Right cardiac atrium (tissue), 5 donors: ENCODE measurements around the gene ARHGEF39. TPM values are rescaled to one million over a fixed set of nuclear protein-coding genes. Genes with fewer than 3 reads are reported as not detected.

Source experiments
- ATAC-seq, 2 donors: fragments of 200-7000 bp; cut with Tn5 transposase; one replicate each; pipeline versions ENCODE4 v1.8.0 to v1.9.1; 2020; ENCODE audit warnings: moderate library complexity in 2 of 2, mild to moderate bottlenecking in 1 of 2
- DNase-seq, 3 donors: peaks; one replicate each; pipeline ENCODE4 v3.0.0-alpha.2; 2020
- H3K27ac ChIP-seq: one replicate; pipeline ENCODE4 v1.5.1; 2013; ENCODE audit warnings: mild to moderate bottlenecking, low read length, control low read depth, moderate library complexity
- H3K27me3 ChIP-seq: one replicate; pipeline ENCODE4 v1.6.1; 2013; ENCODE audit not compliant: control insufficient read depth, insufficient read depth
- H3K4me1 ChIP-seq: one replicate; pipeline ENCODE4 v1.6.1; 2013; ENCODE audit warnings: low read length; ENCODE audit not compliant: control insufficient read depth, insufficient read depth
- H3K4me3 ChIP-seq: one replicate; pipeline ENCODE4 v1.5.1; 2013; ENCODE audit warnings: low read length, control low read depth
- H3K9me3 ChIP-seq: one replicate; pipeline ENCODE4 v1.6.1; 2013; ENCODE audit warnings: low read length; ENCODE audit not compliant: control insufficient read depth
- WGBS: extraction: QIAGEN DNeasy Blood & Tissue Kit; methylation state at CpG from one replicate; pipeline ENCODE4 v1.1.7; 2013; 5-methylcytosine and 5-hydroxymethylcytosine counted together
- intact Hi-C, 4 donors: fragments of 100-400 bp; cut with DNase I; formaldehyde crosslinking; loops; one replicate each; pipeline versions ENCODE4 v1.11.0 to v1.14.0; 2022 to 2023
- polyA plus RNA-seq: library from polyadenylated mRNA; stranded (reverse); fragments of 200-250 nt; gene quantifications from one replicate; pipeline ENCODE4 v1.2.3, GENCODE V29; 2013
- total RNA-seq, 4 donors: library from RNA; stranded (reverse); fragmentation: NEBNext Ultra II Directional; extraction: Animal tissue kit (Norgen Biotek cat#: 25700); gene quantifications; one replicate each; pipeline ENCODE4 v1.2.1, GENCODE V29; 2021
- donor health status: healthy with polysubstance abuse.
- donor health status: DM: no; HTN: yes; CAD: no.
- donor health status: DM: no; HTN: no; CAD: no.
- donor health status: DM: no; HTN: yes; CAD: no; lungs with severe emphysema.
- donor health status: DM: yes; HTN: yes; CAD: no.

The ARHGEF39 gene
- total and polyA plus RNA-seq, 5 donors: 0.29 to 0.52 (median 0.42) TPM; not detected in 1

DNA sequence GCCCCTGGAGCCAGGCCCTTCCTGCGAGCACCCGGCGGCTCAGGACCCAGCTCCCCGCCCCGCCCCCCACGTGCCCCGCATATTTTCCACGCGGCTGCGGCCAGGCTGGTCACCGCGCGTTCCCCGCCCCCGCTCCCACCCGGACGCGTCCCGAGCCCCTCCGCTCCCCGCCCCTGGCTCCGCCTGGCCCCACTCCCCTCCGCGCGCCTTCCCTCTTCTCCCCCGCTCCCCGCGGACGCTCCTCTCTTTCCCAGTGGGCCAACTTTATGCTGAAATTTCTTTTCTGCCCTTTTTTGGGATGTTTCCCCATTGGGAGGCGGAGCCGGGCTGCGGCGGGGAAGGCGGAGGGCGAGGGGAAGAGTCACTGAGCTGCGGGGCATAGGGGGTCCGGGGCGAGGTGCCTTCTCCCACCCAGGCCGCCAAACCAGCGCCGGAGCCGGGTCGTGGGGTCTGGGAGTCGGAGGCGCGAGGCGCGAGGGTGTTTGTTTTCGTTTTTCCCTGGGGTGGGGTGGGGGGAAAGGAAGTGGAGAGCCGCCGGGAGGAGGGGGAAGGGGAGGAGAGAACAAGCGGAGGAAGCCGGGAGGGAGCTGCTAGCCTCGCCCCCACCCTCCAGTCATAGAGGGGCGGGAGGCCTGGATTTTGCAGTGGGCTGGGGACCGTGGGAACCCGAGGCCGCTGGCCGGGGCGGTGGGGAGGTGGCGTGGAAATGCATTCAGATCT lies 25.8 kb upstream of the ARHGEF39 start:
- intact Hi-C loops: loop anchor here in 1 of 4 donors (5.0 kb wide), 1 partner anchor 37 kb away; no protein-coding TSS in a partner anchor
- H3K4me3 ChIP-seq: peak overlapping the region; percentile 70
- peak overlapping the region; percentile 93 for H3K27ac ChIP-seq
- DNase-seq (peak; percentile 83 to 93 (median 93)), ATAC-seq (peak; percentile 73 to 78)
- H3K9me3 ChIP-seq: no peaks in the 10 kb centered on the region
- no peaks in the 10 kb centered on the region for H3K27me3 ChIP-seq
- WGBS: under 1% methylated on average over 61 of the region's 61 CpGs
- H3K4me1 ChIP-seq: no peaks in the 10 kb centered on the region

DNA sequence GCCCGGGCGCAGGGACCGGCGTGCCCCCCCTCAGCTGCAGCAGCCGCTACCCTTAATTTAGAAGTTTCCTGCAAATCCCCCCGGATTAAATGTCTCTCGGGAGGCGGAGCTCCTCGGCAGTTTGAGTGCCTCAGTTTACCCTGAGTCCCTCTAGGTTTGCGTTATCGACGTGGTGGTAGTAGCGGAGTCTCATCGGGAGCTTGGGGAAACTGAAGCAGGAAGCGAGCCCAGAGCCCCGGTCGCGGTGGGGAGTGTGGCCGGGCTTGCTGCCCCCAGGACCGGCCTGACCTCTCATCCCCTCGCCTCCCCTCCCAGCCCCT lies 25.3 kb upstream of the ARHGEF39 start:
- intact Hi-C loops: loop anchor here in 1 of 4 donors (5.0 kb wide), 1 partner anchor 37 kb away; no protein-coding TSS in a partner anchor
- Histone ChIP-seq H3K27ac (peak overlapping the region; percentile 93), H3K4me1 (peaks cover under 1% of the 10 kb centered on the region), H3K4me3 (peak overlapping the region; percentile 70), H3K27me3 (no peaks in the 10 kb centered on the region), H3K9me3 (no peaks in the 10 kb centered on the region)
- under 1% methylated on average over 21 of the region's 21 CpGs for WGBS
- DNase-seq (no peak), ATAC-seq (no peak)

DNA sequence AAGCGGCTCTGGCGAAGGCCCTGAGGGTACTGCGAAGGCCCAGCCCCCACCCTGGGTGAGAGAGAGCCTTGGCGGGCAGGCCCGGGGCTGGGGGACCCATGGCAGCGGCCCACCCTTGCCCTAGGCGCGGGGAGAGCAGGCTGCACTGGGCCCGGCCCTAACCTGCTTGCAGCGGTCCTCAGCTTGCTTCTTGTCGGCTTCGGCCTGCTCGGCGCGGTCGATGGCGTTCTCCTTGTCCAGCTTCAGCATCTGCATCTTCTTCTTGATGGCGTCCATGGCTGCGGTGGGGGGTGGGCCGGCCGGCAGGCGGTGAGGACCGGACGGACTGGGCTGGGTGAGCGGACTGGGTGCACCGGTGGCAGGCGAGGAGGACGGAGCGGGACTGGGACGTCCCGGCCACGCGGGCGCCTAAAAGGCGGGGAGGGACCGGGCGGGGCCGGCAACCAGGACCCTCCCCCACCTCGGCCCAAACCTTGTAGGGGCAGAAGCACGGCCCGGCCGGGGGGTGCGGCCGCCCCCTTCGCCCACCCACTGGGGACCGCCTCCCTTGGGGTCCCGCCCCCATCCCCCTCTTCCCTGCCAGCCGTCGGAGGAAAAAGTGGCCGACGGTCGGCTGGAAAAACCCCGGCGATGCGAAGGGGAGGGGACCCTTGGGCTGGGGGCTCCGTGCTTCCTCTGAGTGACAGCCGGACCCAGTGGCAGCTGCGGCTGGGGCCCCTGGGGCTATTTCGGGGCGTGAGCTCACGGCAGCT lies 24.7 kb upstream of the ARHGEF39 start, which contains the start of gene TPM2:
TPM2 (minus strand) TSS at position 384 of the 752 bp plus-strand sequence; CDS start at position 276, 108 bp downstream.
- Histone ChIP-seq H3K27ac (peak within 1 kb of the TSS; percentile 93), H3K9me3 (no peaks in the 10 kb centered on the region), H3K4me1 (peaks cover 2% of the 10 kb centered on the region), H3K4me3 (peak within 1 kb of the TSS; percentile 70), H3K27me3 (no peaks in the 10 kb centered on the region)
- 10% methylated on average over 61 of the region's 61 CpGs for WGBS
- intact Hi-C loops: loop anchor here in 1 of 4 donors (5.0 kb wide), 1 partner anchor 38 kb away; no protein-coding TSS in a partner anchor
- ATAC-seq (peak; percentile 81 to 84), DNase-seq (peak; percentile 84 to 93 (median 92))

DNA sequence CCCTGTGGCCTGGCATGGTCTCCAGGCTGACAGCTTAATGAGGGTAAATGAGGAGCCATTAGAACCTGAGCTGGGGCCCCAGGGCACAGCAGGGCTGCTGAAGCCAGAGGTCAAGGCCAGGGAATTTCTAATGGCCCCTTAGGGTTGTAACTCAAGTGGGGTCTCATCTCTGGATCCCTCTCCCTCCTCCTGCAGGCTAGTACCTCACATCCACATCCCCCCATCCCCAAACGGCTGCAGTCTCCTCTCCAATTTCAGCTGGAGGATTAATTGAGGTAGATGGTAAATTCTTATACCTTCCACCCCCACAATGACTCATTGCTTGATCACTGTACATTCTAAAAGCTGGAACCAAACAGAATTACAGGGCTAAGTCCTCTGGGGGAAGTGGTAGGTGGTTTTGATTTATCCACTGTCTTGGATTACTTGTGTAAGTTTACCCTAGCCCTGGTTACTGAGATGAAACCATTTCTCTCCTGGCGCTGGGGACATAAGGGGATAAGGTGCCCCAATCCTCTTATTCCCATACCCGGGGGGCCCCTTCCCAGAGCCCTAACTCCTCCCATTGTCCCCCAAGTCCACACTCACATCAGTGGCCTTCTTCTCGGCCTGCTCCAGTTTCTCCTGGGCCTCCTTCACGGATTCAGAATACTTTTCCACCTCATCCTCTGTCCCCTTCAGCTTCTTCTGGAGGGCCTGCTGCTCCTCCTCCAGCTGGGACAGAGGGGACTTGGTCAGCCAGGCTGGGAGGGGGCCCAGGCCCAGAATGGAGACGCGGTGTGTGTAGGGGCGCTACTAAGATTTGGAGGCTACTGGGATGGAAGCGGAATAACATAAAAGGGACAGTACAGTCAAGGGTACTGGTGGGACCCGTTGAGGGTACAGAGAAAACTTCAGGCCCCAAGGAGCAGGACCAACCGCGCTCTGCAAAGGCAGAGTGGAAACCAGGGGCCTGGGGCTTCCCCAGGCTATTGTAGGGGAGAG lies 23.9 kb upstream of the ARHGEF39 start:
- Histone ChIP-seq H3K9me3 (no peaks in the 10 kb centered on the region), H3K4me1 (peaks cover 2% of the 10 kb centered on the region), H3K27ac (peak overlapping the region; percentile 77), H3K27me3 (no peaks in the 10 kb centered on the region), H3K4me3 (peak overlapping the region; percentile 70)
- intact Hi-C loops: no loop called here
- WGBS: 41% methylated on average over 12 of the region's 12 CpGs
- peak in 1 of 3 donors; percentile 44 for DNase-seq
- no peak for ATAC-seq

DNA sequence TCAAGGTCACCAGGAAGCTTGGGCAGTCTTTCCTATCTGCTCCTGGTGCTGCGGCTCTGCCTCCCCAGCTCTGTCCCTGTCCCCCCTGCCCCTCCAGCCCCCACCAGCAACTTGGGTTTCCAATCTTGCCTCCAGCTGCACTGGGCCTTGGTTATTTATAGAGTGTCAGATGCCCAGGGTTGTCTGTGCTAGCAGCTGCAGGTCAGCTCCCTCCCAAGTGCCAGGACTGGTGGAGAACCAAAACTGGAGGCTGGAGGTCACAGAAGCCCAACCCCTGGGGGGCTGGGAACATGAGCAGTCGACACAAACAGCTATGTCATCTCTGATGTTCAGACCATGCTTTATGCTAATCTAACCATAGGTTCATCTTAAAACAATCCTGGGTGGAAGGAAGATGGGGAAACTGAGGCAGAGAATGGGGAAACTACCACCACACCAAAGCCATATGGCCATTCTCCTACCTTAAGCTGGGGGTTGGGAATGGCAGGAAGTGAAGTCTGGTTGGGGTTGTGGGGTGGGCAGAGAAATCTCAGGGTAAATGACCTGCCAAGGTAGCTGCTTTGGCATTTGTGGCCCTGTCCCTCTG lies 23.1 kb upstream of the ARHGEF39 start:
- DNase-seq (peak in 1 of 3 donors; percentile 58), ATAC-seq (no peak)
- H3K4me1 ChIP-seq: peaks cover 2% of the 10 kb centered on the region

DNA sequence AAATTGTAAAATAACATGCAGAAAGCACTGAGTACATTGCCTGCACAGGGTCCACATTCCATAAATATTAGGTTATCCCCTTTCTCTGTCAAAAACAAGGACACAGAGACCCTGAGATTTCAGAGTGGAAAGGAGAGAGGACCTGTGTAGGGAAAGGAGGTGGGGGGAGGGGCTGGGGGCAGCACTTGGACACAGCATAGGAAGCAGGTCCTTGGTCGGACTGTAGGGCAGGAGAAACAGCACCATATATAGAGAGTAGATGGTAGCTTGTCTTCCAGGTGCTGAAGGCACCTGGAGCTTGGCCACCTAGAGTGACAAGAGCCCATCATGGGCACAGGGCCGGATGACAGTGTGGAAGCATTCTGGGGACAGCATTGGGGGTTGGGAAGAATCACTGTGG lies 22.3 kb upstream of the ARHGEF39 start:
- intact Hi-C loops: no loop called here
- peaks cover 2% of the 10 kb centered on the region for H3K4me1 ChIP-seq

More for the DNA sequence above, 23.1 kb upstream of the ARHGEF39 start:
- peak overlapping the region; percentile 76 for H3K27ac ChIP-seq
- peak overlapping the region; percentile 70 for H3K4me3 ChIP-seq
- H3K27me3 ChIP-seq: no peaks in the 10 kb centered on the region
- 59% methylated on average over 2 of the region's 2 CpGs for WGBS
- intact Hi-C loops: no loop called here
- H3K9me3 ChIP-seq: no peaks in the 10 kb centered on the region

DNA sequence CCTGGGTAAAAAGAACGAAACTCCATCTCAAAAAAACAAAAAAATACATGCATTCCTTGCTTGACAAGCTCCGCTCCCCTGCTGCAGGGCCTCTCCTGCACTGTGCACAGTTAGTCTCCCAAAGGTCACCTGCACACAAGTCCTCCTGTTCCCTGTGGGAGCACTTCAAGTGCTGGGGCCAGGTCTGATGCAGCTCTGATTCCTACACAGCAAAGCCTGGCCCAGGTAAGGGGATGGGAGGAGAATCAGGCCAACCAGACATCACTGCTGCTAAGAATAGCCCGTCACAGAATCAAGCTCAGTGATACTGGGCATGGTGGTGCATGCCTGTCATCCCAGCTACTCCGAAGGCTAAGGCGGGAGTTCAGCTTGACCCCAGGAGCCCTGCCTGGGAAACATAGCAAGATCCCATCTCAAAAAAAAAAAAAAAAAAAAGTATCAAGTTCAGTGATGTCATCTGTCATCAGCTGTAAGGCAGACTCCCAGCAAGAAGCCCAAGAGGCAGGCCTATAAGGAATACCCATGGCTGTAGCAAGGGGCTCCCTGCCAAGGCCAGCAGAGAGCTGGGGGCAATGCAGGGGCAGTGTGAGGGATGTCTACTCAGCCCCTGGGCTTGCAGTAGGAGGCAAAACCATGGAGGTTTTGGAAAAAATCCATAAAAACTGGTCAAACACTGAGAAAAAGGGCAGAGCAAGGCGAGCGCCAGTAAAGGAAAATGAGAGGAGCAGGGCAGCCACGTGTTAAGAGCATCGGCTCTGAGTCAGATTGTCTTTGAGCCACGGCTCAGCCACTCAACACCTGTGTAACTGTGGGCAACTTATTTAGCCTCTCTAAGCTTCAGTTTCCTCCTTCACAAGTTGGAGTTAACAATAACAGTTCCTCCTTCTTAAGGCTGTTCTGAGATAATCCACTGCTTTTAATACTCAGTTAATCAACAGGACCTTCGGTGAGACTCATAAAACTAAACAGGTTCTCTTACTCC lies 21.5 kb upstream of the ARHGEF39 start:
- peak overlapping the region; percentile 70 for H3K4me3 ChIP-seq
- no peaks in the 10 kb centered on the region for H3K9me3 ChIP-seq
- H3K4me1 ChIP-seq: peaks cover 2% of the 10 kb centered on the region
- intact Hi-C loops: no loop called here
- peak overlapping the region; percentile 6 for H3K27ac ChIP-seq
- DNase-seq (peak in 1 of 3 donors; percentile 82), ATAC-seq (no peak)
- 44% methylated on average over 11 of the region's 11 CpGs for WGBS
- H3K27me3 ChIP-seq: no peaks in the 10 kb centered on the region

More for the DNA sequence above, 22.3 kb upstream of the ARHGEF39 start:
- Histone ChIP-seq H3K27ac (peak overlapping the region; percentile 76), H3K27me3 (no peaks in the 10 kb centered on the region), H3K9me3 (no peaks in the 10 kb centered on the region), H3K4me3 (peak overlapping the region; percentile 70)
- peak in 1 of 3 donors; percentile 14 for DNase-seq
- ATAC-seq: no peak
- 54% methylated on average over 2 of the region's 2 CpGs for WGBS

DNA sequence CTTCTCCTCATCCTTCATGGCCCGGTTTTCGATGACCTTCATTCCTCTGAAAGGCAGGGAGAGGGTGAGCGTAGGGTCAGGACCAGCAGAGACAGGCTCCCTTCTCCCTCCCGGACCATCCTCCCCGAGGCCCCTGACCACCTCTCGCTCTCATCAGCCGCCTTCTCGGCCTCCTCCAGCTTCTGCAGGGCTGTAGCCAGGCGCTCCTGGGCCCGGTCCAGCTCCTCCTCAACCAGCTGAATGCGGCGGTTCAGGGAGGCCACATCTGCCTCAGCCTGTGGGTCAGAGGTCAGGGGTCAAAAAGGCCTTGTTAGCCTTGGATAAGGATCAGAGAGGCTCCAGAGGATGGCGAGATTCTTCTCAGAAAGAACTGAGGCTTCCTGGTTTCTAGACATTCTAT lies 20.5 kb upstream of the ARHGEF39 start:
- ATAC-seq (no peak), DNase-seq (peak in 1 of 3 donors; percentile 52)
- Histone ChIP-seq H3K4me1 (peaks cover 2% of the 10 kb centered on the region), H3K27me3 (no peaks in the 10 kb centered on the region), H3K4me3 (no peak overlapping the region), H3K27ac (no peak overlapping the region), H3K9me3 (no peaks in the 10 kb centered on the region)
- 66% methylated on average over 13 of the region's 13 CpGs for WGBS
- intact Hi-C loops: no loop called here

DNA sequence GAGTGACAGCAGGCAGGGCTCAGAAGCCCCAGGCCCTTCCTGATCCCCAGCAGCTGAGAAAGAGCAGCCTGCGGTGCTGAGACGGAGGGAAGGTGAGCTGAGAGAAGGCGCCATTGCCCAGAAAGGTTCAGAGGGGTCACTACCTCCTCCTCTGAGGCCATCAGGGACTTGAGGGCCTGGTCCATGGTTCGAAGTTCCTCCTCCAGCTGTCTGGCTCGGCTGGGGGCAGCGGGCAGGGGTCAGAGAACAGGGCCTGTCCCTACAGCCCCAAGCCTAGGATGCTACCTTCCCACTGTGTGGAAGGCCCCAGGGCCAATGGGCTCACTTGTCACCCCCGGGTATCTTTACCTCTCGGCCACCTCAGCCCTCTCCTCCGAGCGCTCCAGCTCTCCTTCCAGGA lies 19.9 kb upstream of the ARHGEF39 start:
- intact Hi-C loops: no loop called here
- no peak overlapping the region for H3K4me3 ChIP-seq

More for the DNA sequence above, 19.9 kb upstream of the ARHGEF39 start:
- WGBS: 90% methylated on average over 10 of the region's 10 CpGs
- Histone ChIP-seq H3K9me3 (no peaks in the 10 kb centered on the region), H3K4me1 (peaks cover 2% of the 10 kb centered on the region), H3K27ac (peak overlapping the region; percentile 28), H3K27me3 (no peaks in the 10 kb centered on the region)
- ATAC-seq (no peak), DNase-seq (peak in 1 of 3 donors; percentile 44)
